DOHH2 (cell line): Measurements from ENCODE around the gene RASIP1.

Experiments
- H3F3A ChIP-seq: fragments of 200-600 bp; sonication (generic), shearing (Covaris generic); 2 replicates; pipeline ENCODE4 v1.6.0; 2016; ENCODE audit warnings: antibody characterized with exemption, mild to moderate bottlenecking; ENCODE audit not compliant: control insufficient read depth, insufficient read depth
- H3K27ac ChIP-seq: fragments of 200-600 bp; sonication (generic); 2 replicates; pipeline ENCODE4 v1.5.1; 2014; ENCODE audit warnings: low read depth, mild to moderate bottlenecking, low read length, moderate library complexity
- H3K27me3 ChIP-seq: fragments of 200-600 bp; sonication (generic); 2 replicates; pipeline ENCODE4 v1.6.1; 2014; ENCODE audit warnings: mild to moderate bottlenecking, low read length, mixed read lengths; ENCODE audit not compliant: control insufficient read depth
- H3K36me3 ChIP-seq: fragments of 200-600 bp; sonication (generic); 2 replicates; pipeline ENCODE4 v1.6.1; 2014; ENCODE audit warnings: mild to moderate bottlenecking, low read length, moderate library complexity, mixed read lengths; ENCODE audit not compliant: control insufficient read depth
- H3K4me1 ChIP-seq: fragments of 200-600 bp; sonication (generic); 2 replicates; pipeline ENCODE4 v1.6.1; 2014; ENCODE audit warnings: mild to moderate bottlenecking, low read length, mixed read lengths; ENCODE audit not compliant: control insufficient read depth
- H3K4me2 ChIP-seq: fragments of 200-600 bp; sonication (generic); 2 replicates; pipeline ENCODE4 v1.6.0; 2014; ENCODE audit warnings: mild to moderate bottlenecking, low read length, moderate library complexity
- H3K4me3 ChIP-seq: fragments of 200-600 bp; sonication (generic); 2 replicates; pipeline ENCODE4 v1.5.1; 2014; ENCODE audit warnings: mild to moderate bottlenecking, low read length, mixed read lengths
- H3K79me2 ChIP-seq: fragments of 200-600 bp; sonication (generic); 2 replicates; pipeline ENCODE4 v1.6.1; 2014; ENCODE audit warnings: mild to moderate bottlenecking, low read length, mixed read lengths; ENCODE audit not compliant: control insufficient read depth
- H3K9me2 ChIP-seq: fragments of 200-600 bp; sonication (generic); replicated peaks from 2 replicates; pipeline ENCODE4 v1.6.1; 2014; ENCODE audit warnings: mild to moderate bottlenecking, low read length, mixed read lengths; ENCODE audit not compliant: control insufficient read depth
- H3K9me3 ChIP-seq: fragments of 200-600 bp; sonication (generic); 2 replicates; pipeline ENCODE4 v1.6.1; 2014; ENCODE audit warnings: antibody characterized with exemption, low read length, mixed read lengths; ENCODE audit not compliant: control insufficient read depth, insufficient read depth
- H4K20me1 ChIP-seq: fragments of 200-600 bp; sonication (generic); 2 replicates; pipeline ENCODE4 v1.6.0; 2014; ENCODE audit warnings: low read depth, mild to moderate bottlenecking, antibody characterized with exemption, low read length, moderate library complexity; ENCODE audit not compliant: control insufficient read depth, insufficient read depth
- CTCF ChIP-seq: fragments of 200-600 bp; sonication (generic); IDR thresholded peaks from one replicate; pipeline ENCODE4 v1.5.1; 2014; ENCODE audit warnings: antibody characterized with exemption, mild to moderate bottlenecking, low read depth, low read length; ENCODE audit not compliant: poor library complexity, severe bottlenecking
- EZH2phosphoT487 ChIP-seq: fragments of 200-600 bp; sonication (generic); IDR thresholded peaks from 2 replicates; pipeline ENCODE4 v1.6.1; 2017; ENCODE audit warnings: borderline replicate concordance, mild to moderate bottlenecking, antibody characterized with exemption, low read length, moderate library complexity, mixed read lengths

RASIP1 gene

DNA sequence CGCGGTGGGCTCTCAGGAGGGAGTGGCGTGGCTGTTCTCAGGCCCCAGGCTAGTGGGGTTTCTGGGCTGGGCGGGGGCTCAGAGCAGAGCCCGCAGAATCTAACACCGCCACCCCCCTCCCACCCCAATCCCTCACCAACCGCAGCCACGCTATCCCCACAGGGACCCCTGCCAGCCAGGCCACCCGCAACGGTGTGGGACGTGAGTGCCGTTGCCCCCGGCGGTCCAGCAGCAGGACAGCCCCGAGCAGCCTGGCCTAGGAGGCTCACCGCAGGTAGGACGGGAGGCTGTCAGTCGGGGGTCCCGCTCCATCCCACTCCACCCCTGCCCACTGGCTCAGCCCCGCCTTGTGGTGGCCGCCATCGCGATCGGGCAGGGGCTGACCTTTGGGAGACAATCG lies 67.4 kb downstream of the RASIP1 start, which contains the start of gene NTN5:
Gene NTN5, minus strand, starts transcription at position 24 of the 400 bp plus-strand sequence. CDS start 2,031 bp downstream, outside the sequence.
- Histone ChIP-seq H4K20me1 (no peaks in the 10 kb centered on the region), H3F3A (no peaks in the 10 kb centered on the region), H3K9me3 (peaks cover 5% of the 10 kb centered on the region; the same call in 1 of the 2 replicates), H3K4me2 (no peak within 1 kb of the TSS), H3K79me2 (no peaks in the 10 kb centered on the region), H3K36me3 (no peaks in the 10 kb centered on the region), H3K4me3 (no peak within 1 kb of the TSS), H3K9me2 (no peaks in the 10 kb centered on the region), H3K4me1 (peaks cover 9% of the 10 kb centered on the region), H3K27ac (no peak within 1 kb of the TSS), H3K27me3 (no peaks in the 10 kb centered on the region)
- TF ChIP-seq CTCF = no peak
- no peak for TF ChIP-seq EZH2phosphoT487

DNA sequence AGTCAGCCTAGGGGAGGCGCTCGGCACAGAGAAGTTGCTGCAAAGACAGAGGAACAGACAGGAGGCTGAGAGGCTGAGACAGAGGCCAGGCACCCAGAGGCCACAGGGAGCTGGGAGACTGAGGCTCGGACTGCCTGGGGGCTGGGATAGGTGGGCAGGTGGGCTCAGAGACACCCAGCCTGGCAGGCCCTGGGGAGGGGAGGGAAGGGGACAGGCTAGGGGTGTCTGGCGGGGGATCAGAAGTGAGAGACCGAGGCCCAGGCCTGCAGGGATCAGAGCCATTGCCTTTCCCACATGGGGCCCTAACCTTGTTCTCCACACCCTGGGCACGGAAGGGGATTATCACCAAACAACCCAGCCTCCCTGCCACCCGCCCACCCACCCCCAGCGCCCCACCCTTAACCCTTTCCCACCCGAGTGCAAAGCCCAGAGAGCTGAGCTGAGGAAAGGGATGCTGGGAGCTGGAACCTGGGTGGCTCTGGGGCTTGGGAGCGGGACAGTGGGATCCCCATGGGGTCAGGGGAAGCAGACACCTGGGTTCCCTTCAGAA lies 68.9 kb downstream of the RASIP1 start:
- Histone ChIP-seq H4K20me1 (no peaks in the 10 kb centered on the region), H3K4me1 (peaks cover 9% of the 10 kb centered on the region), H3K4me3 (no peak overlapping the region), H3K9me2 (no peaks in the 10 kb centered on the region), H3K9me3 (peaks cover 5% of the 10 kb centered on the region; the same call in 1 of the 2 replicates), H3K36me3 (no peaks in the 10 kb centered on the region), H3K27ac (no peak overlapping the region), H3F3A (no peaks in the 10 kb centered on the region), H3K79me2 (no peaks in the 10 kb centered on the region), H3K27me3 (no peaks in the 10 kb centered on the region), H3K4me2 (no peak overlapping the region)
- TF ChIP-seq CTCF (no peak), EZH2phosphoT487 (no peak)

GRCh38 chr19:48670699-48671445 lies 69.5 kb downstream of the RASIP1 start:
- H3K9me3 ChIP-seq = peaks cover 5% of the 10 kb centered on the region; the same call in 1 of the 2 replicates
- peaks cover 9% of the 10 kb centered on the region for H3K4me1 ChIP-seq
- H3K27ac ChIP-seq = no peak overlapping the region
- no peaks in the 10 kb centered on the region for H3K27me3 ChIP-seq
- H3F3A ChIP-seq = no peaks in the 10 kb centered on the region
- H3K9me2 ChIP-seq = no peaks in the 10 kb centered on the region
- no peak overlapping the region for H3K4me2 ChIP-seq
- H3K79me2 ChIP-seq = no peaks in the 10 kb centered on the region
- TF ChIP-seq EZH2phosphoT487 (no peak), CTCF (no peak)
- no peak overlapping the region for H3K4me3 ChIP-seq
- no peaks in the 10 kb centered on the region for H3K36me3 ChIP-seq
- H4K20me1 ChIP-seq = no peaks in the 10 kb centered on the region
